Measurements from ENCODE around the gene ERF. TPM values are rescaled to one million over a fixed set of nuclear protein-coding genes. Genes with fewer than 3 reads are reported as not detected.

Gene ERF
- total and polyA plus RNA-seq, 10 of the 15 experiments (the other 5 are each of a cell fraction or from before 2014, with no cell fraction given) = 0.02 to 51.8 (median 14.4) TPM

DNA sequence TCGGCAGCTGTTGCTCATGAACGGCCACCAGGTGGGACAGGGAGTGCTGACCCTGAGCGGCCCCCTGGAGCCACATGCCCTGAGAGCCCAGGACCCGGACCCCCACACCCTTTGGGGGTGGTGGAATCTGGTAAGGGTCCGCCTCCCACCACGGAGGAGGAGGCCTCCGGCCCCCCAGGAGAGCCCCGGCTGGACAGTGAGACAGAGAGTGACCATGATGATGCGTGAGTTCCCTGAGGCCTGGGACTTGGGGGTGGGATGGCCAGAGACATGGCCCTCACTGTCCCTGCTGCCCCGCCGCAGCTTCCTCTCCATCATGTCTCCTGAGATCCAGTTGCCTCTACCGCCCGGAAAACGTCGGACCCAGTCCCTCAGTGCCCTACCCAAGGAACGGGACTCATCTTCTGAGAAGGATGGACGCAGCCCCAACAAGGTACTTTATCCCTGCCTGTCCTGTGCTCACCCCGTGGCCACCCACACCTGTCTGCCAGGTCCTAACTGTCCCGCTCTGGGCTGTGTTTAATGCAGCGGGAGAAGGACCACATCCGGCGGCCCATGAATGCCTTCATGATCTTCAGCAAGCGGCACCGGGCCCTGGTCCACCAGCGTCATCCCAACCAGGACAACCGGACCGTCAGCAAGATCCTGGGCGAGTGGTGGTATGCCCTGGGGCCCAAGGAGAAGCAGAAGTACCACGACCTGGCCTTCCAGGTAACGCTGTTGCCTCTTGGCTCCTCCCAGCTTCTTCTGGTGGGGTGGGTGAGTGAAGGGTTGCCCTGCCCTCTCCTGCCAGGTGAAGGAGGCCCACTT lies 32.3 kb upstream of the ERF start:
- peaks cover 19 to 26% of the 10 kb centered on the region in 2 experiments for H3K36me3 ChIP-seq (ENCODE audit: control insufficient read depth in 2 of 2, insufficient read depth in 2 of 2, low read length in 1 of 2)
- no peak overlapping the region for H3K4me2 ChIP-seq (ENCODE audit: control insufficient read depth, insufficient read depth)
- TF ChIP-seq, protein P1, sequence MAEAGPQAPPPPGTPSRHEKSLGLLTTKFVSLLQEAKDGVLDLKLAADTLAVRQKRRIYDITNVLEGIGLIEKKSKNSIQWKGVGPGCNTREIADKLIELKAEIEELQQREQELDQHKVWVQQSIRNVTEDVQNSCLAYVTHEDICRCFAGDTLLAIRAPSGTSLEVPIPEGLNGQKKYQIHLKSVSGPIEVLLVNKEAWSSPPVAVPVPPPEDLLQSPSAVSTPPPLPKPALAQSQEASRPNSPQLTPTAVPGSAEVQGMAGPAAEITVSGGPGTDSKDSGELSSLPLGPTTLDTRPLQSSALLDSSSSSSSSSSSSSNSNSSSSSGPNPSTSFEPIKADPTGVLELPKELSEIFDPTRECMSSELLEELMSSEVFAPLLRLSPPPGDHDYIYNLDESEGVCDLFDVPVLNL (IDR thresholded peaks at IDR 0.05; ENCODE audit: low read depth, low read length) = no peak
- no peak for TF ChIP-seq POLR2AphosphoS5 (IDR thresholded peaks at IDR 0.05; ENCODE audit: low read length)
- no peak for TF ChIP-seq HDAC6 (IDR thresholded peaks at IDR 0.05; ENCODE audit: unreplicated experiment)
- no peak for TF ChIP-seq KLF5 (IDR thresholded peaks at IDR 0.05; ENCODE audit: partially characterized antibody)
- TF ChIP-seq TCF7 (IDR thresholded peaks at IDR 0.05; ENCODE audit: borderline replicate concordance) = no peak
- TF ChIP-seq ELK1 (IDR thresholded peaks at IDR 0.05; ENCODE audit: low read depth, low read length) = no peak
- DNase-seq (ENCODE audit: low read depth, low spot score) (no peak), FAIRE-seq (no peak), ATAC-seq (no peak)
- H3K4me1 ChIP-seq (ENCODE audit: control insufficient read depth, insufficient read depth, low read length) = peaks cover 27% of the 10 kb centered on the region
- CTCF ChIA-PET = interaction anchor here (0.6 to 1.7 kb wide), 3 partner anchors 9 to 102 kb away, joined by 3 to 4 read pairs (median 4); no protein-coding TSS in a partner anchor
- intact Hi-C loops (cut with micrococcal nuclease; ENCODE audit: unreplicated experiment) = no loop called here
- H3K9ac ChIP-seq (ENCODE audit: control insufficient read depth, insufficient read depth, low read length) = no peak overlapping the region
- SMC1A ChIA-PET (ENCODE audit: uncharacterized antibody, unreplicated experiment) = no interaction called here
- no peaks in the 10 kb centered on the region; the same call in 1 of the 2 replicates for H4K20me1 ChIP-seq (ENCODE audit: control insufficient read depth, insufficient read depth)
- no peaks in the 10 kb centered on the region for H3K9me3 ChIP-seq (replicated peaks; ENCODE audit: control insufficient read depth, insufficient read depth, low read length)
- H3K27ac ChIP-seq (ENCODE audit: control insufficient read depth, insufficient read depth) = no peak overlapping the region
- no peak overlapping the region for H2AFZ ChIP-seq (ENCODE audit: control insufficient read depth, low read depth, low read length)
- H3K27me3 ChIP-seq (replicated peaks in 1 of 2; ENCODE audit: control insufficient read depth in 2 of 2, insufficient read depth in 2 of 2, low read length in 1 of 2) = no peaks in the 10 kb centered on the region
- H3K4me3 ChIP-seq = no peak overlapping the region
- POLR2A ChIA-PET = interaction anchor here (0.8 kb wide), 1 partner anchor 9 kb away, joined by 3 read pairs; no protein-coding TSS in a partner anchor
- RAD21 ChIA-PET (ENCODE audit: unreplicated experiment) = no interaction called here
- in situ Hi-C loops (cut with MboI) = no loop called here
- 93% methylated on average over 30 of the region's 30 CpGs for WGBS (ENCODE audit: insufficient coverage, insufficient replicate concordance, low lambda C conversion rate, missing lambda C conversion rate)
- BruUV-seq (replicated peaks) = no TSS peak
- H3K79me2 ChIP-seq (ENCODE audit: control insufficient read depth, insufficient read depth, low read length) = peaks cover 21% of the 10 kb centered on the region
